GM21390 (cell line): Measurements from ENCODE around the gene SYT1.

Source experiments
- ATAC-seq: cut with Tn5 transposase; IDR thresholded peaks from one replicate; pipeline ENCODE4 v1.9.1; 2021; ENCODE audit not compliant: unreplicated experiment

The SYT1 gene

DNA sequence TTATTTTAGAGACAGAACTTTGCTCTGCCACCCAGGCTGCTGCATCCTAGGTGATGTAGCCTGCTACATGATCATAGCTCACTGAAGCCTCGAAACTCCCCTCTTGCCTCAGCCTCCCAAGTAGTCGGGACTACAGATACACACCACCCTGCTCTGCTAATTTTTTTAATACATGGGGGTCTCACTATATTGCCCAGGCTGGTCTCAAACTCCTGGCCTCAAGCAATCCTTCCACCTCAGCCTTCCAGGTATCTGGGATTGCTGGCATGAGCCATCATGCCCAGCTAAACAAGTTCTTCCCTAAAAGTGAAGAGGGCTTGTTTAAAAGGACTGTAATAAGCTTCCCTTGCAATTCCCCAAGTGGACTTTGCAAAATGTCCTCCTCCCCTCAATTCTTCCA lies 515.8 kb downstream of the SYT1 start:
- ATAC-seq: no peak

DNA sequence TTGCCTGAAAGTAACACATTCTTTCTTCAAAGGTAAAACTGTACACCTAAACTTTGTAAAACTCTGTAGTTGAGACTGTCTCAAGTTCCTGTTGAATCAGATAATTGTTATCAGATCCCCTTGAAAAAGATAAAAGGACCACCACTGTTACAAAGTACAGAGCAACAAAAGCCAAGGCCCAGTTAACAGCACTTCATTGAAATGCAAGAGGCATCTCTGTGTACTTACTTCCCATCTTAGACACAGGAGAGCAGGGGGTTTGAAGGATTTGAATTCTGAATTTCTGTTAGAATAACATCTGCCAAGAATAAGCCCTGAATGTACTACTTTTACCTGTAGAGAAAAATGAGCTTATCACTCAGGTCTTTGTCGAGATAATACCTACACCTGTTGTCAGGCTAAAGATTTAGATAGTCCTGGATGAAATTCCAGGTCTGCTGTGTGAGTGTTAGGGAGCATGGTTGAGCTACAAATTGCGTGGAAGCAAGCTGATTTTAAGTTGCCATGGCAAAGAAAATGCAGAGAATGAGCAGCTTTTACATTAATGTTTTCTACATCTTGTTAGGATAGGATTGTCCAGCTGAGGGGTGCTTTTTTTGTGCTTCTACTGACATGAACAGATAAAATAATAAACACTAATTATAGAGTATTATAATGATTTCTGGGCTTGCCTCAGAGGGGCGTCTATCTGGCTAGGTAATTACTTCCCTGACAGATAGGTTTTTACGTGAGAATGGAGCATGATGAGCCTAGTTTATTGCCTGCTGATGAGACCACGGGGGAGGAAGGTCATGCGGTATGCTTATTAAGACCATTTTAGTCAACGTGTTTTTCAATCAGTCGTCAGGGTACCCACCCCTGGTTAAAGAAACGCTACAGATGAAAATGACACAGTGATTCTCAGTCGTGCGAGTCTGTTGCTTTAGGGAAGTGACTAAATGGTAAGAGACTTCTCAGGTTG lies 517.0 kb downstream of the SYT1 start:
- no peak for ATAC-seq

DNA sequence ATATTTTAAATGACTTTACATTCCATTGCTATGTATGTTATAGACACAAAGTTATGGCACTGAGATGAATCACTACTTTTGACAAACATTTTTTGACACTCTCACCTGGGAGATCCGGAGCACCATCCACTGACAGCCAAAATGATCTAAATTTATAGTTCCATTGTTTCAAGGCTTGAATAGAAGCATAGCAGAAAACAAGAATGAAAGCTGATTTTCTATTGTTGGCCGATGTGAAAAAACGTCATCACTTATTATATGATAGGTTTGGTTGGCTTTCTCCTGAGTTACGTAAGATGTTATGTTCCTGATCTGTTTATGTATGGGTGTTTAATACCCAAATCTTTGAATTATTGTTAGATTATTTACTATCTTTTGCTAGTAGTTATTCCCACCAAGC lies 520.0 kb downstream of the SYT1 start:
- no peak for ATAC-seq

DNA sequence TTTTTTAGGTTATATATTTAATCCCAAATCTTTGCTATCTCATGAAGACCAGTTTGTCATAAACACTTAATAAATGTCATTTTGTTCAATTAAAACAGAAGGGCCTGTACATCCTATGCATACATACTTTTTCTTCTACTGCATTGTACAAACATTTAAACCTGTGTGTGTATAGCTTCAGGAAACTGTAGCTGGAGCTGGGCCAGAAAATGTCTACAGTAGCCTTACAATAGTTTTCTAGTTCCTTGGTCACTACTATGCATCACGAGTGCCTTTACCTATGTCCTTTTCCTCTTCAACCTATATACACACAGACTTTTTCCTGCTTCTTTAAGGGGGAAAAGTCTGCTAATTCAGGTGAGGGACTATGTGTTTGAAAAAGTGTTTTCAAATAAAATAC lies 523.4 kb downstream of the SYT1 start:
- no peak for ATAC-seq

DNA sequence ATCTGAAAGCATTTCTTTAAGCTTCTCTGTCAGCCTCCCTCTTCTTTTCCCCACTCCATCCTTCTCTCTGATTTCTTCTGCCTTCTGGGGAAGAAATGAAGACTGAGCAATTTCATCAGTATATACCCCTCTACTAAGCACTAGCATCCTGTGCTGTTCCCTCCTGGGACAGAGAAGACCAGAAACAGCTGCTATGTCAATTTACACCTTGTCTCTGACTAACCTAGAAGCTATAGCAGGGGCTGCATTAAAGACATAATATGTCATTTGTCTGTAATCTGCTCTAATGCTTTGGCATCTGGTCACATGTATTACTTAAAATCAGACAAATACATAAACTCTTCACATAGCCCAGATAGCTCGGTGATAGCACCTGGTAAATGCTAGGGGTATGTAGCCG lies 529.3 kb downstream of the SYT1 start:
- no peak for ATAC-seq

DNA sequence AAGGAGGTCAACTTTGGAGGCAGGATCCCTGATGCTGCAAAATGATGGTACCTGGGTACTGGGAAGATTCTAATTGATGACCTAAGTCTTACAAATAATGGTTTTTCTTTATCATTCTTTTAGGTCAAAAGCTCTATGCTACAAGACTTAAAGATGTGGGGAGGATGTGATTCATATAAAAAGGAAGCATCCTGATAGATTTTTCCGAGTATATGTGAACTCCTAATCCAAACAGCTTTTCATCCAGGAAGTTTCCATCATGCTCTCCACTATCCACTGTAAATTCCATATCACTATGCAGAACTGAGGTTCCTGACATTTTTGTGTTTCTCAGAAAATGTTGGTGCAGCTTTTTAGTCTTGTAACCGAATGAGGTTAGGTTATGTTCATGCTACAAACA lies 533.0 kb downstream of the SYT1 start:
- no peak for ATAC-seq

DNA sequence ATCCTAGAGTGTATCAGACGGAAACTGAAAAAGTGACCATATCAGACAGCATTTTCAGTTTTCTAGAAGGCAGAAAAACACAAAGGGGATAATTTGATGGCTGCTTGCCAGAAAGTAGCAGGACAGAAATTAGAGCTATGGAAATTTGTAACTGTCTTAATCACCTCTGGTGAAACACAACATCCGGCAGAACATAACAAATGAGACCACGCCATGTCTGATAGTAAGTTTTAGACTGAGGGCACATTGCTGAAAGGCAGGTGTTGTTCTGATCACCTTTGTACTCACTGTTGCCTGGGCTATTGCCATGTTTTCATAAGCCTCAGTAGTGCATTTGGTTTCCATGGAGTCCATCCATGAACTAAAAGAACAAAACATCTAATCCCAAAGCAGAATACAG lies 535.9 kb downstream of the SYT1 start:
- no peak for ATAC-seq

DNA sequence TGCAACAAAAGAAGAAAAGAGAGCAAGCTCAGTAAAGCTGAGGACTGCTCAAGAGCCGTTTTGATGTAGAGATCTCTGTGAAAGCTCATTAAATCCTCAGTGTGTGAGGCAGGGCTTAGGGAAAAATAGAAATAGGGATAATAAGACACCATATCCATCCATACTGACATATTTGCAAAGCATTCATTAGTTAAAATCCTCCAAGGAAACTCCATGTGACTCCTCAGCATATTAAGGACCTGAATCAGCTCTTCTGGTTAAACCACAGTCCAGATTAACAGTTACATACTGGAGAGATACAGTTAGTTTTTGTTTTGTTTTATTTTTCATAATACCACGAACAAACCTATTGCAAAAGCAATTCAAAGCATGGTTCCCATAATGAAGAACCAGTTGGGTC lies 538.0 kb downstream of the SYT1 start:
- ATAC-seq: no peak

DNA sequence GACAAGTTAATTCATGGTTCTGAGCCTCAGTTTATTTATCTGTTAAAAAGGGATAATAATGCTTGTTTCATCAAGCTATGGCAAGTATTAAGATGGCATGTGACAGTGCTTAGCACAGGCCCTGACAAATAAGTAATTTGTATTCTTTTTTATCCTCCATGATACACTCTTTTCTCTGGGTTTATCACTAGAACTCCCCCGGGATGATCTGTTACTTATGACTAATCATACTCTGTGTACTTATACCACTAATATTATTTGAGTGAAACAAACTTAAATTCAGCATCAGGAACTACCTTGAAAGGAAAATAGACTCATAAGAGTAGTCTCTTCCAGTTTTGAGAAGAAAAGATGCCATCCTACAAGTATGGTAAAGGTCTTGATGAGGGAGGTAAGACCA lies 542.4 kb downstream of the SYT1 start:
- no peak for ATAC-seq

DNA sequence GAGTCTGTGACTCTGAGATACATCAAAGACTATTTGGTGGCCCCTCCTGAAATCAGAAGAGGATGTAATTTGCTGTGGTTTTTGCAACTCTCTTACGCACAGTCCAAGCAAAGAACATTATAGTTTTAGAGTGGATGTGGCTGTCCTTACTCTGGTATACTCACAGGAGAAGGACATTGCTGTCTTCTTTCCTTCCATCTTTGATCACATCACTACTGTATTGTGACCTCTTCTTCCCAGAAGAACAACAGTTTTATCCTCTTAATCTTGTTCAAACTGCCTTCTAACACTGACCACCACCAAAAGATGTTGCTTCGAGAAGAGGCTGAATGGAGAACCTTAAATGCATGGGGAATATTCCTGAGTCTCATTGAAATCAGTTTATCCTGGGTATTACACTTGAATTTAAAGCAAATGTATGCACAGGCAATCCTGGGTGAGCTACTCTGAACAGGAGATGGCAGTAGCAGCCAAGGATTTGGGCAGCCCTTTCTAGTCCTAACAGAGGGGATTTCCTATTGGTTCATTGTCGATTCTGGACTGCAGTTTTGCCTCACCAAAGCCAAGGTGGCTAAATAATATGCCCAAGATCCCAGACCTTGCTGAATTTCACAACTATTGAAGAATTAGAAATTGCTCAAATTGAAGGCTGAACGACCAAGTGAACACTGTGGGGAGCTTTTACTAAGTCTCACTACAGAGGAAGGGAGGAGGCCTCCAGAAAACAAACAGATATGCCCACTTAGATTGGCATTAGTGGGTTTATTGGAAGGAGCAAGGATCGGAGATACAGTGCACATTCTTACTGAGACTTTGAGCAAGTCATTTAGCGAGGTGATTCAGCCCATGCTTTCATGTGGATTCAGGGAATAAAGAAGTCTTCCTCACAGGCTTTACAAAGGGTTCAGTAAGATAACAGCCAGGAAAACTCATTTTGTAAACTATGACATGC lies 543.4 kb downstream of the SYT1 start:
- no peak for ATAC-seq

DNA sequence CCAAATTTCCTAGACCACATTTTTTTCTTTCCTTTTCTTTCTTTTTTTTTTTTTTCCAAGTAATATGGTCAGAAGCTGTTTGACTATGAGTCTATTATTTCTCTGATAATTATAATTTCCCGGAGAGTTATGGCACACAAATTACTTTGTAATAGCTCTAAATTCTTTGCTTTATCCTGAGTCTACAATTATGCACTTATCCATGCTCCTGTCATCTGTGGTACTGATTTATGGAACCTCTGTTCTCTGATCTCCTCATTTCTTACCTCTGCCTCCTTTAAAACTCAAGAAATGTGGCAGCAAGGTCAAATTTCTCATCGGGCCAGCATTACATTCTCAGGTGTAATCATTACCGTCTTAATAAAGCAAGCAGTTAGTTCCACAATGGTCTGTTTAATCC lies 544.1 kb downstream of the SYT1 start:
- no peak for ATAC-seq

DNA sequence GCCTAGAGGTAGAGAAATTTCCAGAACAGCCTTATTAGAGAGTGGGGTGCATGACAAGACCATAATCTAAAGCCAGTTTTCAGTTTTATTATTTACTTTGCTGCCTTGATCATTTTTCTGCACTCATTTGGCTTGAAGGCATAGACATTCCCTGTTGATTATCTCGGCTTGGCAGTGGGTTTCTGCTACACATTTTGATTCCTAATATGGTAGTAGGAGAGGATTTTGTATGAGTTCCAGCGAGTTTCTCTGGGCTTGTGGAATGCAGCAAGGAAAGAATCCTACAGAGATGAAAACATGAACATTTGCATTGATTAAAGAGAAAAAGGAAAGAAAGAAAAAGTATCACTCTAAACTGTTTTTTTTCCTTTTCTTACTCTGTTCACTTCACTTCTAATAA lies 545.0 kb downstream of the SYT1 start:
- no peak for ATAC-seq

DNA sequence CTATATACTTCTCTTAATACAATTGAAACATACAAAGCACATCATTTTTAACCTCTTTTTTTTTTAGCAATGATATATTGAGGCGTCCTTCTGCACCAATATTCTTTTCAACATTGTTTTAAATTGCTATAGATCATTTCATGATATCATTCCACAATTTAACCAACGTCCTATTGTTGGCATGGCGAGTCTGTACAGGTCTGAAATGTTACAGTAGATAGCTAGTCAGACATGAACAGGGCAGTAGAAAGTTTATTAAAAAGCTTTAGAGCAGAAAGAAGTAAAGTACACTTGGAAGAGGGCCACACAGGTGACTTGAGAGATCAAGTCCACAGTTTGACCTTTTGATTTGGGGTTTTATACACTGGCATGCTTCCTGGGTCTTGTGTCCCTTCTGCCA lies 547.2 kb downstream of the SYT1 start:
- no peak for ATAC-seq

DNA sequence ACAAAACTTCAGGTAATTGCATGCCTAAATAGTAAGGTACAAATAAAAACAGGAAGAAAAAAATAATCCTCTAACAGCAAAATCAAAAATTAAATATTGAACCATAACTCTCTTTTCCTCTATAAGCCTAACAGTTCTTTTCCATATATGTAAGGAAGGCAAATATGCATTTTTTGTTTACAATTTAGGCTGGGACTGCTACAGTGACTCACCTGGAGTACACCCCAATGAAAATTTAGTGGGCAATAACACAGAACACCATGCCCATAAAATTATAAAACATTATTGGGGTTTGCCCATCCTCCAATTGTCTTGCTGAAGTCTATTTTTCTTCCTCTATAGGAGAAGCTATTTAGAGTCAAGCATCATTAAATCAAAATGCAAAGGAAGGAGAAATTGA lies 549.2 kb downstream of the SYT1 start:
- no peak for ATAC-seq

DNA sequence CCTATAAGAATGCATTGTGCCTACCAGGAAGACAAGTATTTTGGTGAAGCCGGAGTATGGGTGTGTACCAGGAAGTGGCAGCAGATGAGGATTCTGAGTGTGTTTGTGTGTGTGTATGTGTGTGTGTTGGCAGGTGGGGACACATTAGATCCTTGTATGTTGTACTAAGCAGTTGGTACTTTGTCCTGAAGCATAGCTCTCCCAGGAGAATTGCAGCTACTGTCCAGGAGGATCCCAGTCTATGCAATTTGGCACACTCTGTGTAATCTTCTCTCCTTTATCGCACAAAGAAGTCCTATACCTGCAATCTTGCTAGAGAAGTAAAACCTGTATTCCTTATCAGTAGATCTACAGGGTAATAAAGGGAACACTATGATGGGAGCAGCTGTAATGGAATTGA lies 549.7 kb downstream of the SYT1 start:
- ATAC-seq: no peak

DNA sequence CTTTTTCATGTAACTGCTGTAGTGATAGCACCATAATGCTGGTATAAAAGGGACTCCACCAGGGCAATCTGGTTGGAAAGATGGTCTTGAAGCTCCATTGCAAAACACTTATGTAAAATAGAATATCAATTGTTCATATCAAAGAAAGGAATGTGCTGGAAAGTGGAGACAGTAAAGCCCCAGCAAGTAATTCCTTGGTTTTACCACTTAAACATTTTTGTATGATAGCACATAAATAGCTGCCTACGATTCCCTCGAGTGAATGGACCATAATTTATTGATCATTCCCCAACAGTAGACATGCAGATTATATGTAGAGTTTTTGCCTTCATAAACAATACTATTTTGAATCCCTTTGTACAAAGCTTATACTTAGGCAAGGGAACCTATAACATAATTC lies 550.7 kb downstream of the SYT1 start:
- no peak for ATAC-seq

DNA sequence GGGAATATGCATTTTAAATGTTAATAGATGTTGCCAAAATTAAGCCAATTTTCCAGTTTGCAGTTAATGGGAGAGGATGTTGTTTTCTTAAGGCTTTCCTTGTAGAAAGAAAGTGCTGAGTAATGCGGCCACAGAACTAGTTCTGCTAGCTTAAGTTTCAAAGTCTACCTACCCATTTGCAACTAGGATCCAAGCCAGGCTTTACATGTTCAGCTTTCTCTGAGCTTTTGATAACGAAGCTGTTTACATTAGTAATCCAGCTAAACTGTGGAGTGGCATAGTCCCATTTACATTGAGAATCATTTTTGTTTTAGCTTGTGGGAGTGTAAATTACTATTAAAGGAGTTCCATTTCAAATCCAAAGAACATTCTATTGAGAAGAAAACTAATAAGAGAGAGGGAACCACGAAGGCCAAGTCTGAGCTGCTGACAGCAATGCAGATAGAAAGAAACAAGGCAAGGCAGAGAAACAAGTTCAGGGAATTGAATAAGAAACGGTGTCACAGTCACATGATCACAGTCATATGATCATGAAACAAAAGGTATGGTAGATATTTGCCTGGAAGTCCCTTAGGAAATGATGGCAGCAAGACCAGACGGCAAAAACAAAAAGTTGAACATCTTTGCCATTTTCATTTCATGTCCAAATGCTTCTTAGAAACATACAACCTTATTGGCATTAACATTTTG lies 551.3 kb downstream of the SYT1 start:
- no peak for ATAC-seq

DNA sequence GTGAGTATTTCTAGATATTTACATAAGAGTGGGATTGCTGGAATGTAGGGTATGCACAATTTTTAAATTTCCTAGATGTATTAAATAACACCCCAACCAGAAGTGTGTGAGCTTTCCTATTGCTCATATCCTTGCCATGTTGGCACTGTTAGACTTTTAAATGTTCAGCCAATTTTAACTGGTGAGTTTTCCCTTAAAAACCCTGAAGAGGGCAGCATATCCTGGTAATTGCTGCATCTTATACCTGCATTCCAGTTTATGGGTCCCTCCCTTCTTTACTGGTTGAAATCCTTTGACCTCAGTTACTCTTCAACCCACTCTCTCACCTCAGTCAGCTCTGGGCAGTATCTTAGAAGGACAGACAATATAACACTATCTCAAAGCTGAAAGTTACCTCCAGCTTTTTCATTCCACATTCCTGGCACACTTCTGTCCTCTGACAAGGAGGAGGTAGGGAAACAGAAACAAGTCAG lies 555.6 kb downstream of the SYT1 start:
- no peak for ATAC-seq

DNA sequence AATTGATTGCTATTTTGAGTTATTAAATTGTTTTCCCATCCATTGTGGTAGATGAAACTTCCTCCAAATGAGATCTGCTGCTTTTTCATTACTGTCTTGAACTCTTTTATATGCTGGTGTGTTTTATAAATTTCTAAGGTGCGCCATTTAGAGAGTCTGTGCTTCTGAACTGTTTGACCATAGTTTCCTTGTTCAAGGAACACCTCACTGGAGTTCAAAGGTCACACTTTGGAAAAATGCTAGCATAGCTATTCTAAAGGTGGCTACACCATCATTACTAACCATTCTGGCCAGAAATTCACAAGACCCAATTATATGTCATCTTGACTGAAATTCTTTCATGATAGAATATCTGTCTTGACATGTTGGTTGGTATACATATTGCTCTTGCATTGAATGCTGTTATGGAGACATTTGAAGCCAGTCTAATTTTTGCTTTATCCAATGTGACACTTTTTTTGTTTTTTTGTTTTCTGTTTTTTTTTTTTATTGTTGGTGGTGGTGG lies 556.7 kb downstream of the SYT1 start:
- no peak for ATAC-seq

DNA sequence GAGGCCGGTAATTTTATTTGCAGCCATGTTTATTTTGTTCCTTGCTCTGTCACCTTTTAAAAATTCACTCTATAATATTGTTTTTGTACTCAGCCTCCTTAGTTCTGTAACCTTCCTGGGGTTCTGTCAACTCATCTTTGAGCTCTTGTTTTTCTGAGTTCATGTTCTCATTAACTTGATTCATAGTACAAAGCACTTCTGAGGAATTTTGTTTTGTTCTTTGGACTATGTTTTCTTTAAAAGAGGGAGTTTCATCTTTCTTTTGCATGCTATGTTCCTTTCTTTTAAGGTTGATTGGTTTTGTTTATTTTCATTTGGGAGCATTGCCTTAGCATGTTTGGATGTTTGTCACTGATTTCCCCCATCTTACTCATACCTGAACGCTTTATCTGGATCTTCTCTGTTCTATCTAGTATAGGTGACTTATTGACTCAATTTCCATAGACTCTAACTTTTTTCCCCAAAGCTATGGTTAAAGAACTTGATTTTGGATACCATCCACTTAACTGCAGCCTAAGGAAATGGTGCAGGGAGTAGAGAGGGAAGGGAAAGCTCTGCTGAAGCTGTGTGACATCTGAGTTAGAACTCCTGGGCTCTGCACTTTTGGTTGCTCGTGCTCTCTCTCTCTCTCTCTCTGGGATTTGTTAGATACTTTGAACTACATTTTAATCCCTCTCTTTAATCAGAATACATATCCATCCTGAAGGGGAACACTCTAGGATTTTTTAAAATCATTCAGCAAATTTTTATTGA lies 557.7 kb downstream of the SYT1 start:
- no peak for ATAC-seq
